K562 (cell line): Measurements from ENCODE around the gene FANCD2OS. TPM values are rescaled to one million over a fixed set of nuclear protein-coding genes. Genes with fewer than 3 reads are reported as not detected.
A peak's percentile ranks its signal among the peaks of the same experiment; 100 is the strongest.

Experiments
- ATF7 ChIP-seq: fragments of 450-650 bp; IDR thresholded peaks from 2 replicates; pipeline ENCODE4 v1.7.1; 2014; ENCODE audit warnings: mild to moderate bottlenecking, moderate library complexity
- KAT7 ChIP-seq: sonication (generic); formaldehyde crosslinking; IDR thresholded peaks from 2 replicates; pipeline ENCODE4 v1.8.0; 2022; ENCODE audit warnings: missing genetic modification reagents, mild to moderate bottlenecking, borderline replicate concordance
- MAFF ChIP-seq: IDR thresholded peaks from 2 replicates; pipeline ENCODE4 v1.6.1; 2012; ENCODE audit warnings: low read length, improper control_type of control experiment
- MLX ChIP-seq, 2 experiments: fragments of 450-650 bp in 1 of 2; sonication (generic) in 1 of 2; formaldehyde crosslinking; conservative IDR thresholded peaks; 2 replicates each; pipeline versions ENCODE4 v1.4.0 to v1.8.1; 2020 to 2022; ENCODE audit warnings: mild to moderate bottlenecking in 1 of 2, missing genetic modification reagents in 1 of 2
- NR2C2 ChIP-seq, 2 experiments: fragments of 200-800 bp in 1 of 2; sonication (Bioruptor generic) in 1 of 2; sonication (generic) in 1 of 2; formaldehyde crosslinking in 1 of 2; IDR thresholded peaks; 2 replicates each; pipeline versions ENCODE4 v1.6.1 to v1.8.0; 2016 to 2022; ENCODE audit warnings: mild to moderate bottlenecking in 1 of 2, missing compliant biosample characterization in 1 of 2, missing genetic modification characterization in 1 of 2, missing genetic modification reagents in 1 of 2
- PHB2 ChIP-seq: fragments of 450-650 bp; IDR thresholded peaks from 2 replicates; pipeline ENCODE4 v1.6.1; 2017; ENCODE audit warnings: low read depth
- POLR2G ChIP-seq: fragments of 200-400 bp; formaldehyde crosslinking; IDR thresholded peaks from 2 replicates; pipeline ENCODE4 v1.6.1; 2017; ENCODE audit warnings: low read depth, mild to moderate bottlenecking, antibody characterized with exemption, low read length, moderate library complexity
- POLR2H ChIP-seq: IDR thresholded peaks from 2 replicates; pipeline ENCODE4 v1.6.1; 2016; ENCODE audit warnings: missing genetic modification characterization, low read depth, mild to moderate bottlenecking, control low read depth, missing compliant biosample characterization, moderate library complexity
- PURB ChIP-seq: sonication (generic); formaldehyde crosslinking; IDR thresholded peaks from 2 replicates; pipeline ENCODE4 v1.9.0; 2021; ENCODE audit warnings: low read depth, mild to moderate bottlenecking, missing genetic modification reagents
- SIN3A ChIP-seq, 2 experiments: fragments of 150-350 bp in 1 of 2; IDR thresholded peaks; 2 replicates each; pipeline ENCODE4 v1.6.1; 2011 to 2016; ENCODE audit warnings: borderline replicate concordance in 2 of 2, low read depth in 2 of 2, low read length in 2 of 2, mild to moderate bottlenecking in 2 of 2, moderate library complexity in 2 of 2; ENCODE audit not compliant: control insufficient read depth in 1 of 2
- SRSF1 ChIP-seq: fragments of 200-400 bp; formaldehyde crosslinking; IDR thresholded peaks from 2 replicates; pipeline ENCODE4 v1.6.1; 2017; ENCODE audit warnings: mild to moderate bottlenecking, low read depth, low read length, moderate library complexity
- TEAD1 ChIP-seq, 2 experiments: fragments of 450-650 bp in 1 of 2; sonication (generic) in 1 of 2; formaldehyde crosslinking; IDR thresholded peaks; 2 replicates each; pipeline versions ENCODE4 v1.4.0 to v1.8.0; 2020 to 2022; ENCODE audit warnings: mild to moderate bottlenecking in 2 of 2, missing genetic modification reagents in 1 of 2
- THAP12 ChIP-seq: fragments of 250-450 bp; sonication (Bioruptor Pico); IDR thresholded peaks from 2 replicates; pipeline ENCODE4 v1.9.0; 2021; ENCODE audit warnings: mild to moderate bottlenecking, inconsistent platforms
- WHSC1 ChIP-seq: IDR thresholded peaks from one replicate; pipeline ENCODE4 v1.6.1; 2012; ENCODE audit warnings: low read length, control low read depth, inconsistent platforms
- ZFP36 ChIP-seq: fragments of 150-350 bp; IDR thresholded peaks from 2 replicates; pipeline ENCODE4 v1.6.1; 2018; ENCODE audit warnings: low read length, low read depth; ENCODE audit not compliant: partially characterized antibody
- ZKSCAN8 ChIP-seq: fragments of 200-800 bp; sonication (Bioruptor generic); IDR thresholded peaks from 2 replicates; pipeline ENCODE4 v1.6.1; 2016; ENCODE audit warnings: missing genetic modification characterization, missing compliant biosample characterization
- polyA plus RNA-seq, 8 experiments: library from polyadenylated mRNA; depleted of rRNA in 4 of 8; stranded (reverse) in 5 of 8; unstranded in 3 of 8; fragments of >200 nt; fragmentation: Nextera tagmentation in 2 of 8; fragmentation: Illumina TruSeq in 1 of 8; extraction: Ambion mirVana in 2 of 8; extraction: Trizol in 1 of 8; gene quantifications; 2 replicates each; pipeline versions ENCODE4 v1.2.1 to v1.2.3, GENCODE V29; 2011 to 2014; ENCODE audit warnings: inconsistent platforms in 1 of 8, missing spikeins in 1 of 8
- total RNA-seq, 7 experiments: library from RNA; depleted of rRNA in 6 of 7; stranded (reverse); fragments of >200 nt in 6 of 7; fragmentation: Illumina TruSeq in 2 of 7; extraction: Trizol in 2 of 7; gene quantifications; 2 replicates each; pipeline versions ENCODE4 v1.2.1 to v1.2.3, GENCODE V29; 2011 to 2021; ENCODE audit warnings: low replicate concordance in 1 of 7
- TF ChIP-seq, protein P1 (sequence below): fragments of 250-450 bp; sonication (Bioruptor Pico); IDR thresholded peaks from 2 replicates; pipeline ENCODE4 v1.4.0; 2020; ENCODE audit warnings: mild to moderate bottlenecking, moderate library complexity, borderline replicate concordance

Gene FANCD2OS
- total and polyA plus RNA-seq, 9 of the 15 experiments (the other 6 are each of a cell fraction or from before 2014, with no cell fraction given), result not detected

DNA sequence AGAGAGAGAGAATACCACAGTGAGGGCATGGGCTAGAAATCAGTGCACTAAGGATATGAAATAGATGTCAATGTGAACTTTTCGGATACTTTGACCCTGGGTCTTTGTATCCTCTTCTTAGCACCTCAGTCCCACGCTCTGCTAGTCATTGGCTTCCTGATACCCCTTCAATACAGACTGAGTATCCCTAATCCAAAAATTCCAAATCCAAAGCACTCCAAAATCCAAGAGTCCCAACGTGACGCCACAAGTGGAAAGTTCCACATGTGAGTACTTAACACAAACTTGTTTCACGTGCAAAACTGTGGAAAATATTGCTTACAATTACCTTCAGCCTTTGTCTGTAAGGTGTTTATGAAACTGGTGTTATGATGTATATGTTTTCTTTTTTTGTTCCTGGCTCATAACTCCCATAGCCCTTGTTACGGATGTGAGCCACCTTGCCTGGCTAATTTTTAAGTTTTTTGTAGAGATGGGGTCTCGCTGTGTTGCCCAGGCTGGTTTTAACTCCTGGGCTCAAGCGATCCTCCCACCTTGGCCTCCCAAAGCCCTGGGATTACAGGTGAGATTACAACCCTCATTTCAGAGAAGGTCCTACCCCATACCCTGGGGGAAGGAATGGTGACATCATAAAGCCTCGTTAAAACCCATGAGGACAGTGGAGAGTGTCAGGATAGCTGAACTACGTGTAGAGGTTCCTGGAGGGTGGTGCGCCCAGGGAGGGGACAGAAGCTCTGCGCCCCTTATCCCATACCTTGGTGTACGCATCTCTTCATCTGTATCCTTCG lies 46.5 kb upstream of the FANCD2OS start (continued):
- TF ChIP-seq ZFP36 (no peak), POLR2G (no peak), NR2C2 (CRISPR knock-in tag; IDR thresholded peaks at IDR 0.05) (no peak), NR2C2 (tag; IDR thresholded peaks at IDR 0.05) (no peak), PURB (CRISPR knock-in tag) (no peak), TEAD1 (CRISPR knock-in tag; IDR thresholded peaks at IDR 0.05) (no peak), ATF7 (0 out of 2 replicates have a peak, but pooled peaks have one; percentile 53), SRSF1 (no peak), MAFF (no peak), MLX (CRISPR knock-in tag; conservative IDR thresholded peaks at IDR 0.05) (no peak), ZKSCAN8 (no peak), POLR2H (tag) (peak; percentile 60; the same call in 1 of the 2 replicates), THAP12 (no peak), WHSC1 (no peak), KAT7 (CRISPR knock-in tag) (no peak), SIN3A (IDR thresholded peaks at IDR 0.05; ENCODE audit: borderline replicate concordance in 2 of 2, control insufficient read depth in 1 of 2, low read depth in 2 of 2, low read length in 2 of 2) (no peak), PHB2 (no peak)
- TF ChIP-seq, protein P1, sequence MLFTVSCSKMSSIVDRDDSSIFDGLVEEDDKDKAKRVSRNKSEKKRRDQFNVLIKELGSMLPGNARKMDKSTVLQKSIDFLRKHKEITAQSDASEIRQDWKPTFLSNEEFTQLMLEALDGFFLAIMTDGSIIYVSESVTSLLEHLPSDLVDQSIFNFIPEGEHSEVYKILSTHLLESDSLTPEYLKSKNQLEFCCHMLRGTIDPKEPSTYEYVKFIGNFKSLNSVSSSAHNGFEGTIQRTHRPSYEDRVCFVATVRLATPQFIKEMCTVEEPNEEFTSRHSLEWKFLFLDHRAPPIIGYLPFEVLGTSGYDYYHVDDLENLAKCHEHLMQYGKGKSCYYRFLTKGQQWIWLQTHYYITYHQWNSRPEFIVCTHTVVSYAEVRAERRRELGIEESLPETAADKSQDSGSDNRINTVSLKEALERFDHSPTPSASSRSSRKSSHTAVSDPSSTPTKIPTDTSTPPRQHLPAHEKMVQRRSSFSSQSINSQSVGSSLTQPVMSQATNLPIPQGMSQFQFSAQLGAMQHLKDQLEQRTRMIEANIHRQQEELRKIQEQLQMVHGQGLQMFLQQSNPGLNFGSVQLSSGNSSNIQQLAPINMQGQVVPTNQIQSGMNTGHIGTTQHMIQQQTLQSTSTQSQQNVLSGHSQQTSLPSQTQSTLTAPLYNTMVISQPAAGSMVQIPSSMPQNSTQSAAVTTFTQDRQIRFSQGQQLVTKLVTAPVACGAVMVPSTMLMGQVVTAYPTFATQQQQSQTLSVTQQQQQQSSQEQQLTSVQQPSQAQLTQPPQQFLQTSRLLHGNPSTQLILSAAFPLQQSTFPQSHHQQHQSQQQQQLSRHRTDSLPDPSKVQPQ (CRISPR knock-in tag), result no peak
